GM21825 (cell line): Measurements from ENCODE around the gene MACF1.

Experiments
- ATAC-seq: cut with Tn5 transposase; IDR thresholded peaks from one replicate; pipeline ENCODE4 v1.9.1; 2021; ENCODE audit warnings: mild to moderate bottlenecking, moderate library complexity; ENCODE audit not compliant: unreplicated experiment

Gene MACF1

GRCh38 chr1:39410915-39411436, 206.5 kb downstream of the MACF1 start:
- no peak for ATAC-seq

DNA sequence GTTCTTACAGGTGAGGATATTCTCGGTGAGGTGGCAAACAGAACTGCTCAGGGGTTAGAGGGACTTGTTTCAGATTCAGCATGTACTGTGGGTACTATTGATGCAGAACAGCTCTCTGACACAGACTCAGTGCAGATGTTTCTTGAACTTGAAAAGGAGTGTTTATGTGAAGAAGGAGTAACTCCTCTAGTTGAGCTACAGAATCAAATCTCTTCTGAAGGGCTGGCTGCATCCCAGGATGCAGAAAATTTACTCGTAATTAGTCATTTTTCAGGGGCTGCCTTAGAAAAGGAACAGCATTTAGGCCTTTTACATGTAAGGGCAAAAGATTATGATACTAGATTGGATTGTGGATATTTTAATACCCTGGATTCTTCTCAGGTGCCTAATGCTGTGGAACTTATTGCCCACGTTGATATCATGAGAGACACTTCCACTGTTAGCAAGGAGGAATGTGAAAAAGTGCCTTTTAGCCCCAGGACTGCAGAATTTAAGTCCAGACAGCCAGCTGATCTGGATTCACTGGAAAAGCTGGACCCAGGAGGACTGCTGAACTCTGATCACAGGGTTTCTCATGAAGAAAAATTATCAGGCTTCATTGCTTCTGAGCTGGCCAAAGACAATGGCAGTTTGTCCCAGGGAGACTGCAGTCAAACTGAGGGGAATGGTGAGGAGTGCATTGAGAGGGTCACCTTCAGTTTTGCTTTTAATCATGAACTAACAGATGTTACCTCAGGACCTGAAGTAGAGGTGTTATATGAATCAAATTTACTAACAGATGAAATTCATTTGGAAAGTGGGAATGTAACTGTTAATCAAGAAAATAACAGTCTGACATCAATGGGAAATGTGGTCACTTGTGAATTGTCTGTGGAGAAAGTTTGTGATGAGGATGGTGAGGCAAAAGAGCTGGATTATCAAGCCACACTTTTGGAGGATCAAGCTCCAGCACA, 207.3 kb downstream of the MACF1 start:
- no peak for ATAC-seq

- no peak for ATAC-seq
Measured at GRCh38 chr1:39412892-39413291, 208.4 kb downstream of the MACF1 start.

GRCh38 chr1:39413902-39414528, 209.5 kb downstream of the MACF1 start:
- no peak for ATAC-seq

GRCh38 chr1:39415553-39415952, 211.1 kb downstream of the MACF1 start:
- no peak for ATAC-seq

DNA sequence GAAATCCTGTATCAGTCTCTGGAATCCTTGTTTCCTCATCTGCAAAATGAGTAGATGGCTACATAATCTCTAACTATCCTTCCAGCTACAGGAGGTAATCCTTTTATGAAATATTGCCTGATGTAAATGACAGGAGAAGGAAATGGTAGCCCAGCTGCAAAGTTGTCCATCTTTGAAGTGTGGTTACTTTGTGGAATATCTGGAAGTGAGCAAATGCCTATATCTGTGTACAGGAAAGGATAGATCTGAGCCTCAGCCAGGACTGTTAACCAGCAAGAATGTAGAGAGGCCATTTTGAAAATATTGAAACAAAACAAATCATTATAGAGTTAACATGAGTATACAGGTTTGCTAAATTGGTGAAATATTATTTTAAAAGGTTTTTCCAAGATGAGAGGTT, 212.1 kb downstream of the MACF1 start:
- no peak for ATAC-seq

DNA sequence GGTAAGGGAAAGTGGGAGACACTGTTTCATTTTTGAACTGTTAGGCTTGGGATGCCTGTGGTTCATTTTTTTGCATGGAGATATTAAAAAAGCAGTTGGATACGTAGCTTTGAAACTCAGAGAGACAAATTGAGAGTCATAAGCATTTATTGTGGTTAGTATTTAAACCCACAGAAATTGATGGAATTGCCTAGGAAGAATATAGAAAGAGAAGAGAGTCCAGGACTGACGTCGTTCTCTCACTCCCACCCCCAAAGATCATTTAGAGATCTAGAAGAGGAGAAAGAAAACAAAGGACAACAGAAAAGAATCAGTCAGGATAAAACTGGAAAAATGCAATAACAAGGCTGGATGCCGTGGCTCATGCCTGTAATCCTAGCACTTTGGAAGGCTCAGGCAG, 213.7 kb downstream of the MACF1 start:
- ATAC-seq = no peak

GRCh38 chr1:39420493-39420892, 216.0 kb downstream of the MACF1 start:
- no peak for ATAC-seq

DNA sequence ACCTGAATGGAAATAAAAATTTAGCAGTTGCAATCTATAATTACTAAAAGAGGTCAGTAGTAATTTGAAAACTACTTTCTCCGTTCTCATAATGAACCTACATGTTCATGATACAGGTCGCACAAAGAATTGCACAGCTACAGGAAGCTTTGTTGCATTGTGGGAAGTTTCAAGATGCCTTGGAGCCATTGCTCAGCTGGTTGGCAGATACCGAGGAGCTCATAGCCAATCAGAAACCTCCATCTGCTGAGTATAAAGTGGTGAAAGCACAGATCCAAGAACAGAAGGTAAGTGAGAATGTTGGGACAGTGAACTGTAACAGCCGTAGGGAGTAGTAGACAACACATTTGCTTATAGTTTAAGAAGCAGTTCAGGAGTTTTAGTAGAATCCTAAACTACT, 218.1 kb downstream of the MACF1 start:
- ATAC-seq = no peak

GRCh38 chr1:39425151-39425550, 220.7 kb downstream of the MACF1 start:
- ATAC-seq = no peak

- no peak for ATAC-seq
Measured at GRCh38 chr1:39425634-39426033, 221.1 kb downstream of the MACF1 start.

DNA sequence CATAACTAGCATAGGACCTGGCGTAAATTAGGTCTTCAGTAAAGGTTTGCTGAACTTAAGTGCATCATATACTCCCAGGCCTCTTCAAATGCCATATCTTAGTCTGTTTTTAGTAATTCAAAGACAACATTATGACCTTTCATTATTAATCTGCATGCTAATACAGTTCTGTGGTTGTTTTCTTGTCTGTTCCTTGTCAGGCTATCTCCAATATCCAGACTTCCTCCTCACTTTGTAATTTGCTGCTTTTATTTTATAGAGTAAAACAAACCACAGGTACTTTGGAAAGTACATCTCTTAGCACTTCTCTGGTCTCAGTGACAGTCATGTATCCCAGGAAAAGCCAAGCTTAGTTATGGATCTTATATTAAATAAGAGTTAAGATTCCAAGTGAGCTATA, 221.9 kb downstream of the MACF1 start:
- no peak for ATAC-seq

DNA sequence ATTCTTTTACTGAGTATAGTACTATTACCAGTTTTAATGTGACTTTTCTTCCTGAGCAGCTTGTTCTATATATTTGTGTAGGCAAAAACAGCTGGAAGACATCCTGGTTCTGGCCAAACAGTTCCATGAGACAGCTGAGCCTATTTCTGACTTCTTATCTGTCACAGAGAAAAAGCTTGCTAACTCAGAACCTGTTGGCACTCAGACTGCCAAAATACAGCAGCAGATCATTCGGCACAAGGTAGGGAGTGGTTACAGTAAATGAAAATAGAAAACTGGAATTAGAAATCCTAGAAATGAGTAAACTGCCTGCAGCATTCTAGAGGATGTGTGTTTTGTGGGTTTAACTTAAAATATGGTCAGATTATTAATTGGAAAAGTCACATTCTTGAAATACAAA, 222.9 kb downstream of the MACF1 start:
- ATAC-seq = no peak

DNA sequence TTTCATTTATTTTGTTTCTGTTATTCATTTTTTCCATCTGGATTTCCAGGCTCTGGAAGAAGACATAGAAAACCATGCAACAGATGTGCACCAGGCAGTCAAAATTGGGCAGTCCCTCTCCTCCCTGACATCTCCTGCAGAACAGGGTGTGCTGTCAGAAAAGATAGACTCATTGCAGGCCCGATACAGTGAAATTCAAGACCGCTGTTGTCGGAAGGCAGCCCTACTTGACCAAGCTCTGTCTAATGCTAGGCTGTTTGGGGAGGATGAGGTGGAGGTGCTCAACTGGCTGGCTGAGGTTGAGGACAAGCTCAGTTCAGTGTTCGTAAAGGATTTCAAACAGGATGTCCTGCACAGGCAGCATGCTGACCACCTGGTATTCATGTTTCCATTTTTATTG, 223.4 kb downstream of the MACF1 start:
- ATAC-seq = no peak

DNA sequence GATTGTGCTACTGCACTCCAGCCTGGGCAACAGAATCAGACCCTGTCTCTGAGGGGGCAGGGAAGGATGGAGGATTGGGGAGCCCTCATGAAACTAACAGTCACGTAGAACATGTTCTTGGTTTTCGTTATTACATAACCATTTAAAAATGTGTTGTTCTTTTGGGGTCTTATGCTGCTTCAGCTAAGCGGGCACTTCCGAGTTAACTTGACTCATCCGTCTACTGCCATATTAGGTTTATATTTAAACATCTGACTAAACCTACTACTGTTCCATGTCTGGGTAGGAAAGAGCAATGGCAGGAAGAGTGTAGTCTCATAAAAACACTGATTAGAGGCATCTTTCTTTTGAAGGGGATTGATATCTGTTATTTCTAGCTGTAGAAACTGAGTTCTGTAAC, 227.4 kb downstream of the MACF1 start:
- no peak for ATAC-seq

GRCh38 chr1:39434797-39435395, 230.4 kb downstream of the MACF1 start:
- no peak for ATAC-seq

GRCh38 chr1:39435597-39435996, 231.1 kb downstream of the MACF1 start:
- no peak for ATAC-seq

- ATAC-seq = no peak
Measured at GRCh38 chr1:39436842-39437241, 232.3 kb downstream of the MACF1 start.

- no peak for ATAC-seq
Measured at GRCh38 chr1:39438042-39438441, 233.5 kb downstream of the MACF1 start.

DNA sequence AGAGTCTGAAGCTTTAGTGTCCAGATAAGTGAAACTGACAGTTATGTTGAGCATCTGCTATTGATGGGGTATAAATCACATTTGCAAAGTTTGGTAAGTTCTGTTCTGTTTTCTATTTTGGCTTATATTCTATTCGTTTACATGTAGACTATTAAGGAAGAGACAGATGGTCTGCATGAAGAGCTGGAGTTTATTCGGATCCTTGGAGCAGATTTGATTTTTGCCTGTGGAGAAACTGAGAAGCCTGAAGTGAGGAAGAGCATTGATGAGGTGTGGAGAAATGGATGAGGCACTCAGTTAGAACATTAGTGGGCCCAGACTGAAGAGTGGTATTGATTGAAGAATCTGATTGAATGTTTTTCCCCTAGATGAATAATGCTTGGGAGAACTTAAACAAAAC, 236.4 kb downstream of the MACF1 start:
- no peak for ATAC-seq

GRCh38 chr1:39441797-39442196, 237.3 kb downstream of the MACF1 start:
- ATAC-seq = no peak

GRCh38 chr1:39445573-39445972, 241.1 kb downstream of the MACF1 start:
- no peak for ATAC-seq
